ENCODE results near the gene XPOT. TPM values are rescaled to one million over a fixed set of nuclear protein-coding genes. Genes with fewer than 3 reads are reported as not detected.

Gene XPOT
- total RNA-seq, 1 experiment from 2014 or later, result 65.9 TPM

GRCh38 chr12:64440100-64440499 is 35.9 kb downstream of the XPOT start:
- Histone ChIP-seq H3K9me3 (replicated peaks) (no peaks in the 10 kb centered on the region), H3K4me1 (replicated peaks) (no peaks in the 10 kb centered on the region), H3K4me3 (no peak overlapping the region), H3K27me3 (replicated peaks) (no peaks in the 10 kb centered on the region), H3K27ac (no peak overlapping the region), H3K36me3 (peaks cover 97% of the 10 kb centered on the region)
- no peak for DNase-seq (ENCODE audit: low read depth in 1 of 2, low spot score in 2 of 2)

- Histone ChIP-seq H3K4me1 (replicated peaks) (no peaks in the 10 kb centered on the region; the same call in 1 of the 2 replicates), H3K4me3 (no peak overlapping the region), H3K9me3 (replicated peaks) (no peaks in the 10 kb centered on the region), H3K27ac (no peak overlapping the region), H3K36me3 (peaks cover 77% of the 10 kb centered on the region), H3K27me3 (replicated peaks) (no peaks in the 10 kb centered on the region)
- no peak for DNase-seq (ENCODE audit: low read depth in 1 of 2, low spot score in 2 of 2)
Observed at GRCh38 chr12:64445490-64445889, 41.3 kb downstream of the XPOT start.

GRCh38 chr12:64446295-64446694 is 42.1 kb downstream of the XPOT start:
- no peak for DNase-seq (ENCODE audit: low read depth in 1 of 2, low spot score in 2 of 2)
- Histone ChIP-seq H3K4me1 (replicated peaks) (peaks cover 8% of the 10 kb centered on the region), H3K27me3 (replicated peaks) (no peaks in the 10 kb centered on the region), H3K27ac (no peak overlapping the region), H3K36me3 (peaks cover 69% of the 10 kb centered on the region), H3K9me3 (replicated peaks) (no peaks in the 10 kb centered on the region), H3K4me3 (no peak overlapping the region)

- Histone ChIP-seq H3K9me3 (replicated peaks) (no peaks in the 10 kb centered on the region; the same call in 1 of the 2 replicates), H3K4me1 (replicated peaks) (peaks cover 12% of the 10 kb centered on the region), H3K36me3 (peaks cover 46% of the 10 kb centered on the region), H3K4me3 (no peak overlapping the region), H3K27ac (no peak overlapping the region), H3K27me3 (replicated peaks) (no peaks in the 10 kb centered on the region)
- DNase-seq (ENCODE audit: low read depth in 1 of 2, low spot score in 2 of 2), result no peak
Observed at GRCh38 chr12:64450057-64450640, 46.0 kb downstream of the XPOT start.

GRCh38 chr12:64450711-64451486 is 46.7 kb downstream of the XPOT start:
- Histone ChIP-seq H3K27ac (no peak overlapping the region; the same call in 1 of the 2 replicates), H3K4me3 (peak overlapping the region; percentile 97), H3K36me3 (peaks cover 43% of the 10 kb centered on the region), H3K4me1 (replicated peaks) (peaks cover 12% of the 10 kb centered on the region), H3K9me3 (replicated peaks) (no peaks in the 10 kb centered on the region; the same call in 1 of the 2 replicates), H3K27me3 (replicated peaks) (no peaks in the 10 kb centered on the region)
- peak in 1 of 2 experiments; percentile 19 for DNase-seq (ENCODE audit: low read depth in 1 of 2, low spot score in 2 of 2)

- peaks cover 37% of the 10 kb centered on the region for H3K36me3 ChIP-seq
- H3K27ac ChIP-seq, result peak within 1 kb of the TSS; percentile 95
- DNase-seq (ENCODE audit: low read depth in 1 of 2, low spot score in 2 of 2), result peak; percentile 85 to 88
- H3K9me3 ChIP-seq (replicated peaks), result no peaks in the 10 kb centered on the region; the same call in 1 of the 2 replicates
- H3K4me3 ChIP-seq, result peak within 1 kb of the TSS; percentile 97
- H3K27me3 ChIP-seq (replicated peaks), result no peaks in the 10 kb centered on the region
- H3K4me1 ChIP-seq (replicated peaks), result peaks cover 12% of the 10 kb centered on the region
Observed at GRCh38 chr12:64451687-64452558, 47.7 kb downstream of the XPOT start, which contains the start of gene TBK1. Gene TBK1, plus strand, starts transcription at chr12:64452120. Its CDS starts 3,751 bp downstream, at chr12:64455871.

GRCh38 chr12:64452559-64453329 is 48.6 kb downstream of the XPOT start:
- Histone ChIP-seq H3K9me3 (replicated peaks) (no peaks in the 10 kb centered on the region; the same call in 1 of the 2 replicates), H3K4me3 (peak overlapping the region; percentile 97), H3K36me3 (peaks cover 37% of the 10 kb centered on the region), H3K4me1 (replicated peaks) (peaks cover 12% of the 10 kb centered on the region), H3K27me3 (replicated peaks) (no peaks in the 10 kb centered on the region), H3K27ac (peak overlapping the region; percentile 95)
- peak in 1 of 2 experiments; percentile 71 for DNase-seq (ENCODE audit: low read depth in 1 of 2, low spot score in 2 of 2)

GRCh38 chr12:64455506-64455905 is 51.3 kb downstream of the XPOT start:
- H3K9me3 ChIP-seq (replicated peaks), result no peaks in the 10 kb centered on the region; the same call in 1 of the 2 replicates
- H3K4me1 ChIP-seq (replicated peaks), result peaks cover 22% of the 10 kb centered on the region
- H3K36me3 ChIP-seq, result peaks cover 46% of the 10 kb centered on the region
- H3K27ac ChIP-seq, result no peak overlapping the region
- H3K27me3 ChIP-seq (replicated peaks), result no peaks in the 10 kb centered on the region
- DNase-seq (ENCODE audit: low read depth in 1 of 2, low spot score in 2 of 2), result no peak
- no peak overlapping the region for H3K4me3 ChIP-seq

GRCh38 chr12:64456119-64456518 is 51.9 kb downstream of the XPOT start:
- no peaks in the 10 kb centered on the region; the same call in 1 of the 2 replicates for H3K9me3 ChIP-seq (replicated peaks)
- DNase-seq (ENCODE audit: low read depth in 1 of 2, low spot score in 2 of 2), result no peak
- no peaks in the 10 kb centered on the region for H3K27me3 ChIP-seq (replicated peaks)
- H3K4me3 ChIP-seq, result no peak overlapping the region
- peaks cover 50% of the 10 kb centered on the region for H3K36me3 ChIP-seq
- peaks cover 16% of the 10 kb centered on the region for H3K4me1 ChIP-seq (replicated peaks)
- no peak overlapping the region for H3K27ac ChIP-seq

GRCh38 chr12:64457032-64457431 is 52.8 kb downstream of the XPOT start:
- no peaks in the 10 kb centered on the region for H3K9me3 ChIP-seq (replicated peaks)
- peaks cover 46% of the 10 kb centered on the region for H3K36me3 ChIP-seq
- no peaks in the 10 kb centered on the region for H3K27me3 ChIP-seq (replicated peaks)
- H3K4me1 ChIP-seq (replicated peaks), result peaks cover 23% of the 10 kb centered on the region
- DNase-seq (ENCODE audit: low read depth in 1 of 2, low spot score in 2 of 2), result no peak
- no peak overlapping the region for H3K4me3 ChIP-seq
- no peak overlapping the region for H3K27ac ChIP-seq

- H3K27ac ChIP-seq, result no peak overlapping the region
- peaks cover 28% of the 10 kb centered on the region for H3K4me1 ChIP-seq (replicated peaks)
- H3K4me3 ChIP-seq, result no peak overlapping the region
Observed at GRCh38 chr12:64457466-64457865, 53.3 kb downstream of the XPOT start.

GRCh38 chr12:64457923-64458322 is 53.7 kb downstream of the XPOT start:
- Histone ChIP-seq H3K4me1 (replicated peaks) (peaks cover 32% of the 10 kb centered on the region), H3K9me3 (replicated peaks) (no peaks in the 10 kb centered on the region), H3K27me3 (replicated peaks) (no peaks in the 10 kb centered on the region), H3K36me3 (peaks cover 51% of the 10 kb centered on the region), H3K27ac (no peak overlapping the region), H3K4me3 (no peak overlapping the region)
- DNase-seq (ENCODE audit: low read depth in 1 of 2, low spot score in 2 of 2), result no peak

More at GRCh38 chr12:64457466-64457865, 53.3 kb downstream of the XPOT start:
- H3K36me3 ChIP-seq, result peaks cover 46% of the 10 kb centered on the region
- DNase-seq (ENCODE audit: low read depth in 1 of 2, low spot score in 2 of 2), result no peak
- H3K9me3 ChIP-seq (replicated peaks), result no peaks in the 10 kb centered on the region
- no peaks in the 10 kb centered on the region for H3K27me3 ChIP-seq (replicated peaks)

- peak in 1 of 2 experiments; percentile 51 for DNase-seq (ENCODE audit: low read depth in 1 of 2, low spot score in 2 of 2)
- no peaks in the 10 kb centered on the region for H3K9me3 ChIP-seq (replicated peaks)
- H3K27ac ChIP-seq, result peak overlapping the region; percentile 76
- no peaks in the 10 kb centered on the region for H3K27me3 ChIP-seq (replicated peaks)
- H3K4me1 ChIP-seq (replicated peaks), result peaks cover 40% of the 10 kb centered on the region
- peaks cover 58% of the 10 kb centered on the region for H3K36me3 ChIP-seq
- H3K4me3 ChIP-seq, result peak overlapping the region; percentile 17
Observed at GRCh38 chr12:64459394-64459891, 55.3 kb downstream of the XPOT start.
